ENCODE measurements around the gene BRWD1.

The BRWD1 gene

GRCh38 chr21:39330001-39330400 is 16.6 kb upstream of the BRWD1 start:
- H3K4me3 ChIP-seq (ENCODE audit: low read depth, low read length) = no peak overlapping the region
- no peak for TF ChIP-seq CTCF (conservative IDR thresholded peaks at IDR 0.05; ENCODE audit: low read depth, low read length)
- DNase-seq (ENCODE audit: low read depth) = no peak

DNA sequence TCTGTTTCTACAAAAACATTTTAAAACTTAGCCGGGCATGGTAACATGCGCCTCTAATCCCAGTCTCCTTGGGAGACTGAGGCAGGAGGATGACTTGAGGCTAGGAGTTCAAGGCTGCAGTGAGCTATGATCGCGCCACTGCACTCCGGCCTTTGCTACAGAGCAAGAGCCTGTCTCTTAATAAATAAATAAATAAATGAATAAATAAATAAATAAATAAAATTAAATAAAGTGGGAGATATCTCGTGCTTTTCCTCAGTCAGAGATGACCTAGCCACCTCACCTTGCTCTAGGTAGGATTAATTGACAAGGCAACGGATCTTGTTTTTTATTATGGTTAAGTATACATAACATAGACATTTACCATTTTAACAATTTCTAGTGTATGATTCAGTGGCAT is 14.3 kb upstream of the BRWD1 start:
- DNase-seq (ENCODE audit: low read depth) = no peak
- TF ChIP-seq CTCF (conservative IDR thresholded peaks at IDR 0.05; ENCODE audit: low read depth, low read length) = no peak
- H3K4me3 ChIP-seq (ENCODE audit: low read depth, low read length) = no peak overlapping the region

- no peak for DNase-seq (ENCODE audit: low read depth)
- H3K4me3 ChIP-seq (ENCODE audit: low read depth, low read length) = no peak overlapping the region
- TF ChIP-seq CTCF (conservative IDR thresholded peaks at IDR 0.05; ENCODE audit: low read depth, low read length) = no peak
Measured at GRCh38 chr21:39326607-39327307, 13.3 kb upstream of the BRWD1 start.

GRCh38 chr21:39325458-39325857 is 12.0 kb upstream of the BRWD1 start:
- H3K4me3 ChIP-seq (ENCODE audit: low read depth, low read length) = no peak overlapping the region
- no peak for TF ChIP-seq CTCF (conservative IDR thresholded peaks at IDR 0.05; ENCODE audit: low read depth, low read length)
- DNase-seq (ENCODE audit: low read depth) = no peak

GRCh38 chr21:39321424-39321823 is 8.0 kb upstream of the BRWD1 start:
- no peak for TF ChIP-seq CTCF (conservative IDR thresholded peaks at IDR 0.05; ENCODE audit: low read depth, low read length)
- no peak overlapping the region for H3K4me3 ChIP-seq (ENCODE audit: low read depth, low read length)
- DNase-seq (ENCODE audit: low read depth) = no peak

DNA sequence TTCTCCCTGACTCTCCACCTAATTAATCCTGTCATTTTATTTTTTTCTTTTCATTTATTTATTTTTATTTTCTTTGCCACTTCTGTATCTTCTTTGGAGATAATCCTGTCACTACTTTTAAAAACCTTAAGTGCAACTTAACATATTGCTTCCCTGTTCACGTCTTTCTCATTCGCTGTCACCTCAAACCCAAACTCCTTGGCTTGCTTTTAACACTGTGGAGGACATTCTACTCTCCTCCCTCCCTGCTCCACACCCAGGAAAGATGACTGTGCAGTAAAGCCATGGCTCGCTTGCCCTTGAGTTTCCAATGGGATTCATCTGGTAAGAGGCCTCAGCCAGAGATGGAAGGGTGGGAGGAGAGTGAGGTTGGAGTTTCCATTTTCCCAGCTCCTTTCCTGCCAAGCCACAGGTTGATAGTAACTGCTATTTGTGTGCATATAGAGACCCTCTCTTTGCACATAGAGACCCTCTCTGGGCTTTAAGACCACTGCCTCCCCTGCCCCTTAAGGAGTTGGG is 6.4 kb upstream of the BRWD1 start:
- no peak for DNase-seq (ENCODE audit: low read depth)
- no peak overlapping the region for H3K4me3 ChIP-seq (ENCODE audit: low read depth, low read length)
- TF ChIP-seq CTCF (conservative IDR thresholded peaks at IDR 0.05; ENCODE audit: low read depth, low read length) = no peak

DNA sequence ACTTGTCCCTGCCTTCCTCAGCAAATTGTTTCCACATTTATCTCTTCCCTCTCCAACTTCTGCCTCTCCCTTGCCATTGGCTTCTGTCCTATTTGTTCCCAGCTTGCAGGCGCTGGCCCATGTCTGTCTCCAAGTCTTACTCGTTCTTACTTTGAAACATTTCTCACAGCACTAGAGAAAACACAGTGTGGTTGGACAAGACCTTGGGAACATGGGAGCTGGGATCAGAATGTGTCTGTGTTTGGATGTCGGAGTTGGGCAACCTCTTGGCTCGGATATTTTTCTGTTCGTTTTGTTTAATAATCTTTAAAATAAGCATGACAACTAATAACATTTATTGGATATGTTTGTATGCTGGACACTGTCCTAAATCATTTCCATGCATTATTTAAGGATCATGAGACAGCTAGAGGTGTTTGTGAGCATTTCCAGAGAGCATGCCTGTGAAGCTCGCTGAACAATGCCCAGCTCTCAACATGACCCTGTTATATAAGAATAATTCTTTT is 5.9 kb upstream of the BRWD1 start:
- DNase-seq (ENCODE audit: low read depth) = no peak
- H3K4me3 ChIP-seq (ENCODE audit: low read depth, low read length) = no peak overlapping the region
- no peak for TF ChIP-seq CTCF (conservative IDR thresholded peaks at IDR 0.05; ENCODE audit: low read depth, low read length)

Data from choroid plexus epithelial cell (primary cell).